ENCODE data around the gene WIPI1.

- no peak for TF ChIP-seq GATA2 (IDR thresholded peaks at IDR 0.05; ENCODE audit: low read depth, low read length)
- no peak for TF ChIP-seq GATA3 (IDR thresholded peaks at IDR 0.05; ENCODE audit: low read depth, low read length)
These were observed 29.7 kb downstream of the WIPI1 start for GRCh38 chr17:68427575-68427974.

Data from SH-SY5Y (cell line).